K562 (cell line): Measurements from ENCODE around the gene FSTL4. TPM values are rescaled to one million over a fixed set of nuclear protein-coding genes. Genes with fewer than 3 reads are reported as not detected.
A peak's percentile ranks its signal among the peaks of the same experiment; 100 is the strongest.

Source experiments
- BCL6 ChIP-seq: fragments of 250-450 bp; sonication (Bioruptor Pico); IDR thresholded peaks from 2 replicates; pipeline ENCODE4 v1.4.0; 2020
- C11orf30 ChIP-seq: fragments of 450-650 bp; IDR thresholded peaks from 2 replicates; pipeline ENCODE4 v1.6.1; 2016; ENCODE audit warnings: low read depth, mild to moderate bottlenecking
- CCAR2 ChIP-seq: fragments of 200-400 bp; formaldehyde crosslinking; IDR thresholded peaks from 2 replicates; pipeline ENCODE4 v1.6.1; 2017; ENCODE audit warnings: mild to moderate bottlenecking, low read depth, low read length
- CEBPZ ChIP-seq: fragments of 150-350 bp; IDR thresholded peaks from 2 replicates; pipeline ENCODE4 v1.6.1; 2014; ENCODE audit warnings: low read depth, mild to moderate bottlenecking, low read length, borderline replicate concordance
- DDX20 ChIP-seq: fragments of 450-650 bp; IDR thresholded peaks from 2 replicates; pipeline ENCODE4 v1.6.1; 2016; ENCODE audit warnings: missing genetic modification characterization, low read depth, mild to moderate bottlenecking, missing compliant biosample characterization, moderate library complexity
- FOXJ2 ChIP-seq: fragments of 200-800 bp; sonication (Bioruptor generic); IDR thresholded peaks from 2 replicates; pipeline ENCODE4 v1.6.1; 2016; ENCODE audit warnings: missing genetic modification characterization, missing compliant biosample characterization
- HDAC1 ChIP-seq, 2 experiments: fragments of 450-650 bp; IDR thresholded peaks; 2 replicates each; pipeline ENCODE4 v1.6.1; 2016 to 2017; ENCODE audit warnings: inconsistent platforms in 1 of 2, mild to moderate bottlenecking in 1 of 2, moderate library complexity in 1 of 2
- HMGN3 ChIP-seq: IDR thresholded peaks from 2 replicates; pipeline ENCODE4 v1.6.1; 2011; ENCODE audit warnings: borderline replicate concordance, low read depth, mild to moderate bottlenecking, mixed read lengths, low read length; ENCODE audit not compliant: insufficient read length; ENCODE audit errors: extremely low read depth
- ILF3 ChIP-seq: fragments of 450-650 bp; IDR thresholded peaks from 2 replicates; pipeline ENCODE4 v1.6.1; 2018; ENCODE audit warnings: antibody characterized with exemption, mild to moderate bottlenecking, moderate library complexity, borderline replicate concordance
- MAFG ChIP-seq: fragments of 450-650 bp; conservative IDR thresholded peaks from 2 replicates; pipeline ENCODE4 v1.6.1; 2016; ENCODE audit warnings: missing genetic modification characterization, missing compliant biosample characterization
- MAZ ChIP-seq, 2 experiments: fragments of 450-650 bp in 1 of 2; sonication (generic) in 1 of 2; formaldehyde crosslinking; IDR thresholded peaks in 1 of 2; conservative IDR thresholded peaks in 1 of 2; 2 replicates each; pipeline versions ENCODE4 v1.4.0 to v1.5.0; 2020; ENCODE audit warnings: mild to moderate bottlenecking in 1 of 2, missing genetic modification reagents in 1 of 2
- NR4A1 ChIP-seq, 2 experiments: fragments of 250-450 bp in 1 of 2; fragments of 450-650 bp in 1 of 2; sonication (Bioruptor Pico) in 1 of 2; IDR thresholded peaks; 2 replicates each; pipeline versions ENCODE4 v1.4.0 to v1.6.1; 2016 to 2020; ENCODE audit warnings: mild to moderate bottlenecking in 2 of 2, missing compliant biosample characterization in 1 of 2, missing genetic modification characterization in 1 of 2, moderate library complexity in 1 of 2
- POLR2AphosphoS2 ChIP-seq: IDR thresholded peaks from 2 replicates; pipeline ENCODE4 v1.6.1; 2012; ENCODE audit warnings: low read length, improper control_type of control experiment
- RBM14 ChIP-seq: fragments of 200-400 bp; formaldehyde crosslinking; IDR thresholded peaks from 2 replicates; pipeline ENCODE4 v1.6.1; 2018; ENCODE audit warnings: low read depth, mild to moderate bottlenecking, low read length, moderate library complexity, borderline replicate concordance; ENCODE audit not compliant: insufficient read depth
- RBM34 ChIP-seq: fragments of 200-400 bp; formaldehyde crosslinking; IDR thresholded peaks from 2 replicates; pipeline ENCODE4 v1.6.1; 2018; ENCODE audit warnings: low read length, borderline replicate concordance; ENCODE audit not compliant: insufficient read depth
- TFAM ChIP-seq: fragments of 250-450 bp; sonication (Bioruptor Pico); conservative IDR thresholded peaks from 2 replicates; pipeline ENCODE4 v1.5.0; 2021; ENCODE audit warnings: mild to moderate bottlenecking, moderate library complexity
- ZBTB17 ChIP-seq: fragments of 450-650 bp; formaldehyde crosslinking; IDR thresholded peaks from 2 replicates; pipeline ENCODE4 v1.4.0; 2020; ENCODE audit warnings: mild to moderate bottlenecking
- ZFP1 ChIP-seq: fragments of 450-650 bp; formaldehyde crosslinking; IDR thresholded peaks from 2 replicates; pipeline ENCODE4 v1.4.0; 2020; ENCODE audit warnings: mild to moderate bottlenecking, mixed read lengths
- ZNF174 ChIP-seq: fragments of 250-450 bp; sonication (Bioruptor Pico); IDR thresholded peaks from 2 replicates; pipeline ENCODE4 v1.4.0; 2020; ENCODE audit warnings: mild to moderate bottlenecking
- ZNF224 ChIP-seq: sonication (generic); formaldehyde crosslinking; IDR thresholded peaks from 2 replicates; pipeline ENCODE4 v1.8.0; 2022; ENCODE audit warnings: mild to moderate bottlenecking, missing genetic modification reagents
- ZNF408 ChIP-seq: fragments of 250-450 bp; sonication (Bioruptor Pico); IDR thresholded peaks from 2 replicates; pipeline ENCODE4 v1.4.0; 2020; ENCODE audit warnings: low read depth, mild to moderate bottlenecking, moderate library complexity
- ZSCAN29 ChIP-seq: fragments of 450-650 bp; IDR thresholded peaks from 2 replicates; pipeline ENCODE4 v1.6.1; 2017
- polyA plus RNA-seq, 8 experiments: library from polyadenylated mRNA; depleted of rRNA in 4 of 8; stranded (reverse) in 5 of 8; unstranded in 3 of 8; fragments of >200 nt; fragmentation: Nextera tagmentation in 2 of 8; fragmentation: Illumina TruSeq in 1 of 8; extraction: Ambion mirVana in 2 of 8; extraction: Trizol in 1 of 8; gene quantifications; 2 replicates each; pipeline versions ENCODE4 v1.2.1 to v1.2.3, GENCODE V29; 2011 to 2014; ENCODE audit warnings: inconsistent platforms in 1 of 8, missing spikeins in 1 of 8
- total RNA-seq, 7 experiments: library from RNA; depleted of rRNA in 6 of 7; stranded (reverse); fragments of >200 nt in 6 of 7; fragmentation: Illumina TruSeq in 2 of 7; extraction: Trizol in 2 of 7; gene quantifications; 2 replicates each; pipeline versions ENCODE4 v1.2.1 to v1.2.3, GENCODE V29; 2011 to 2021; ENCODE audit warnings: low replicate concordance in 1 of 7
- TF ChIP-seq, protein P1 (sequence below): fragments of 250-450 bp; sonication (Bioruptor Pico); IDR thresholded peaks from 2 replicates; pipeline ENCODE4 v1.8.0; 2021; ENCODE audit warnings: mild to moderate bottlenecking, moderate library complexity

Gene FSTL4
- total and polyA plus RNA-seq, 9 of the 15 experiments (the other 6 are each of a cell fraction or from before 2014, with no cell fraction given) = 0.08 to 0.18 (median 0.10) TPM; not detected in 5

GRCh38 chr5:133510634-133511262 lies 101.6 kb downstream of the FSTL4 start (continued):
- TF ChIP-seq ZNF224 (CRISPR knock-in tag) (no peak), TFAM (no peak), ZNF174 (CRISPR knock-in tag) (no peak), DDX20 (tag) (no peak), ZNF408 (CRISPR knock-in tag) (no peak), NR4A1 (CRISPR knock-in tag; IDR thresholded peaks at IDR 0.05) (no peak), NR4A1 (tag; IDR thresholded peaks at IDR 0.05) (no peak), C11orf30 (peak; percentile 96), ZBTB17 (CRISPR knock-in tag) (no peak), MAFG (peak; percentile 97), ZFP1 (CRISPR knock-in tag) (no peak), BCL6 (CRISPR knock-in tag) (no peak), ILF3 (no peak), MAZ (CRISPR knock-in tag; conservative IDR thresholded peaks at IDR 0.05 in 1 of 2, IDR thresholded peaks at IDR 0.05 in 1 of 2) (no peak), POLR2AphosphoS2 (no peak), HDAC1 (IDR thresholded peaks at IDR 0.05) (no peak), CCAR2 (no peak), FOXJ2 (tag) (no peak), RBM14 (no peak), ZSCAN29 (no peak), CEBPZ (no peak), RBM34 (no peak), HMGN3 (no peak)
- TF ChIP-seq, protein P1, sequence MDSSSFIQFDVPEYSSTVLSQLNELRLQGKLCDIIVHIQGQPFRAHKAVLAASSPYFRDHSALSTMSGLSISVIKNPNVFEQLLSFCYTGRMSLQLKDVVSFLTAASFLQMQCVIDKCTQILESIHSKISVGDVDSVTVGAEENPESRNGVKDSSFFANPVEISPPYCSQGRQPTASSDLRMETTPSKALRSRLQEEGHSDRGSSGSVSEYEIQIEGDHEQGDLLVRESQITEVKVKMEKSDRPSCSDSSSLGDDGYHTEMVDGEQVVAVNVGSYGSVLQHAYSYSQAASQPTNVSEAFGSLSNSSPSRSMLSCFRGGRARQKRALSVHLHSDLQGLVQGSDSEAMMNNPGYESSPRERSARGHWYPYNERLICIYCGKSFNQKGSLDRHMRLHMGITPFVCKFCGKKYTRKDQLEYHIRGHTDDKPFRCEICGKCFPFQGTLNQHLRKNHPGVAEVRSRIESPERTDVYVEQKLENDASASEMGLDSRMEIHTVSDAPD = no peak
